Endodermal cell (in vitro differentiated cells): Measurements from ENCODE around the gene FAM168A. TPM values are rescaled to one million over a fixed set of nuclear protein-coding genes. Genes with fewer than 3 reads are reported as not detected.

Source experiments
- DNase-seq: peaks from one replicate; pipeline ENCODE4 v3.0.0-alpha.2; 2017
- H3K27ac ChIP-seq: 2 replicates; pipeline ENCODE4 v1.5.1; 2013; ENCODE audit warnings: mild to moderate bottlenecking, low read depth, low read length, moderate library complexity
- H3K27me3 ChIP-seq: 2 replicates; pipeline ENCODE4 v1.6.1; 2013; ENCODE audit warnings: mild to moderate bottlenecking, low read length, moderate library complexity; ENCODE audit not compliant: insufficient read depth, control insufficient read depth, poor library complexity, severe bottlenecking
- H3K36me3 ChIP-seq: 2 replicates; pipeline ENCODE4 v1.7.0; 2013; ENCODE audit warnings: mild to moderate bottlenecking, low read length, moderate library complexity; ENCODE audit not compliant: control insufficient read depth, insufficient read depth
- H3K4me1 ChIP-seq: one replicate; pipeline ENCODE4 v1.7.0; 2013; ENCODE audit warnings: low read length; ENCODE audit not compliant: control insufficient read depth, insufficient read depth
- H3K4me3 ChIP-seq: 2 replicates; pipeline ENCODE4 v1.5.1; 2013; ENCODE audit warnings: mild to moderate bottlenecking, low read length, moderate library complexity
- H3K9ac ChIP-seq: 2 replicates; pipeline ENCODE4 v1.6.1; 2013; ENCODE audit warnings: mild to moderate bottlenecking, low read length, moderate library complexity; ENCODE audit not compliant: poor library complexity, severe bottlenecking; ENCODE audit errors: extremely low read depth
- H3K9me3 ChIP-seq: 2 replicates; pipeline ENCODE4 v1.6.1; 2013; ENCODE audit warnings: mild to moderate bottlenecking, low read length, moderate library complexity; ENCODE audit not compliant: control insufficient read depth
- H3K27ac Mint-ChIP-seq: 2 replicates; pipeline ENCODE4 v1.8.0; 2020; ENCODE audit warnings: mixed read lengths
- H3K27me3 Mint-ChIP-seq: 2 replicates; pipeline ENCODE4 v1.8.0; 2021; ENCODE audit warnings: mild to moderate bottlenecking, mixed read lengths; ENCODE audit not compliant: insufficient read depth
- H3K36me3 Mint-ChIP-seq: 2 replicates; pipeline ENCODE4 v1.8.0; 2020; ENCODE audit warnings: low read depth, mixed read lengths
- H3K4me1 Mint-ChIP-seq: 2 replicates; pipeline ENCODE4 v1.8.0; 2020; ENCODE audit warnings: mixed read lengths
- H3K4me3 Mint-ChIP-seq: 2 replicates; pipeline ENCODE4 v1.8.0; 2020; ENCODE audit warnings: mild to moderate bottlenecking, moderate library complexity, mixed read lengths
- H3K9me3 Mint-ChIP-seq: 2 replicates; pipeline ENCODE4 v1.8.0; 2020; ENCODE audit warnings: mild to moderate bottlenecking, mixed read lengths
- WGBS, 2 experiments: methylation state at CpG; one replicate each; pipeline versions ENCODE4 v1.1.5 to v1.1.7; 2013; ENCODE audit warnings: missing lambda C conversion rate in 2 of 2, mixed read lengths in 1 of 2; ENCODE audit not compliant: insufficient coverage in 1 of 2, insufficient read length in 1 of 2; 5-methylcytosine and 5-hydroxymethylcytosine counted together
- total RNA-seq, 2 donors: library from RNA; stranded (reverse); fragmentation: NEBNext Ultra II Directional in 1 of 2; extraction: Animal tissue kit (Norgen Biotek cat#: 25700) in 1 of 2; gene quantifications; 2 replicates in 1 of 2; 3 replicates in 1 of 2; pipeline ENCODE4 v1.2.1, GENCODE V29; 2021
- TF ChIP-seq, protein P1 (sequence below): fragments of 200-600 bp; sonication (generic); conservative IDR thresholded peaks from 2 replicates; pipeline ENCODE4 v1.5.0; 2021; ENCODE audit warnings: antibody characterized with exemption, mild to moderate bottlenecking

Gene FAM168A
- total RNA-seq, 2 donors from 2014 or later, result 27.4 to 31.6 TPM

DNA sequence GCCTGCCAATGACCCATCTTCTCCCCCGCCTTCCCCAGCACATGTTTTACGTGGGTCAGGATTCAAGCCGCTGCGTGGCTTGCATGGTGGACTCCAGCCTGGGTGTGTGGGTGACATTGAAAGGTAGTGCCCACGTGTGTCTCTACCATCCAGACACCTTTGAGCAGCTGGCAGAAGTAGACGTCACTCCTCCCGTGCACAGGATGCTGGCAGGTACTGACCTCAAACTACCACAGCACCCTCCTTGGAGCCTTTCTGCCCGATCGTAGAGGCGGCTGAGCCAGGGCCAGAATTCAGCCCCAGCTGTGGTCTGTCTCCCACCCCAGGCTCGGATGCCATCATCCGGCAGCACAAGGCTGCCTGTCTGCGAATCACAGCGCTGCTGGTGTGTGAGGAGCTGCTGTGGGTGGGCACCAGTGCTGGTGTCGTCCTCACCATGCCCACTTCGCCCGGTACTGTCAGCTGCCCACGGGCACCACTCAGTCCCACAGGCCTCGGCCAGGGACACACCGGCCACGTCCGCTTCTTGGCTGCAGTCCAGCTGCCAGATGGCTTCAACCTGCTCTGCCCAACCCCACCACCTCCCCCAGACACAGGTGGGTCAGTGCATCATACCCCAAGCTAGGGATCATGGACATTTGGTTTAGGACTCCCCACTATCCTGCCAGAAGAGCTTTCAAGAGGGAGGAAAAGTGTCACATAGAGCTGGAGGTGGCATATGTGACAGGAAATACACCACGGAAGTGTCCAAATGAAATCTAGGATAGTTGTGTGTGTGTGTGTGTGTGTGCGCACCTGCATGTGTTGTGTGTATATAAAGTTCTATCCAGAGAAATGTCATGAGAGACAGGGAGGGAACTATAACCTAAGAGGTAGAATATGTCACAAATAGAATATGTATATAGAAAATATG lies 232.3 kb downstream of the FAM168A start:
- 92 to 97% methylated on average over 10 to 24 of the region's 24 CpGs for WGBS, 2 experiments
- Mint-ChIP-seq H3K36me3 (peaks cover 14% of the 10 kb centered on the region), H3K4me1 (no peaks in the 10 kb centered on the region), H3K4me3 (no peak overlapping the region), H3K9me3 (no peaks in the 10 kb centered on the region), H3K27me3 (peaks cover 4% of the 10 kb centered on the region), H3K27ac (no peak overlapping the region)
- Histone ChIP-seq H3K4me3 (no peak overlapping the region), H3K36me3 (peaks cover 41% of the 10 kb centered on the region), H3K27me3 (no peaks in the 10 kb centered on the region), H3K9me3 (no peaks in the 10 kb centered on the region), H3K4me1 (no peaks in the 10 kb centered on the region), H3K9ac (no peak overlapping the region), H3K27ac (no peak overlapping the region)
- TF ChIP-seq, protein P1, sequence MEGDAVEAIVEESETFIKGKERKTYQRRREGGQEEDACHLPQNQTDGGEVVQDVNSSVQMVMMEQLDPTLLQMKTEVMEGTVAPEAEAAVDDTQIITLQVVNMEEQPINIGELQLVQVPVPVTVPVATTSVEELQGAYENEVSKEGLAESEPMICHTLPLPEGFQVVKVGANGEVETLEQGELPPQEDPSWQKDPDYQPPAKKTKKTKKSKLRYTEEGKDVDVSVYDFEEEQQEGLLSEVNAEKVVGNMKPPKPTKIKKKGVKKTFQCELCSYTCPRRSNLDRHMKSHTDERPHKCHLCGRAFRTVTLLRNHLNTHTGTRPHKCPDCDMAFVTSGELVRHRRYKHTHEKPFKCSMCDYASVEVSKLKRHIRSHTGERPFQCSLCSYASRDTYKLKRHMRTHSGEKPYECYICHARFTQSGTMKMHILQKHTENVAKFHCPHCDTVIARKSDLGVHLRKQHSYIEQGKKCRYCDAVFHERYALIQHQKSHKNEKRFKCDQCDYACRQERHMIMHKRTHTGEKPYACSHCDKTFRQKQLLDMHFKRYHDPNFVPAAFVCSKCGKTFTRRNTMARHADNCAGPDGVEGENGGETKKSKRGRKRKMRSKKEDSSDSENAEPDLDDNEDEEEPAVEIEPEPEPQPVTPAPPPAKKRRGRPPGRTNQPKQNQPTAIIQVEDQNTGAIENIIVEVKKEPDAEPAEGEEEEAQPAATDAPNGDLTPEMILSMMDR, result no peak
- DNase-seq, result no peak

DNA sequence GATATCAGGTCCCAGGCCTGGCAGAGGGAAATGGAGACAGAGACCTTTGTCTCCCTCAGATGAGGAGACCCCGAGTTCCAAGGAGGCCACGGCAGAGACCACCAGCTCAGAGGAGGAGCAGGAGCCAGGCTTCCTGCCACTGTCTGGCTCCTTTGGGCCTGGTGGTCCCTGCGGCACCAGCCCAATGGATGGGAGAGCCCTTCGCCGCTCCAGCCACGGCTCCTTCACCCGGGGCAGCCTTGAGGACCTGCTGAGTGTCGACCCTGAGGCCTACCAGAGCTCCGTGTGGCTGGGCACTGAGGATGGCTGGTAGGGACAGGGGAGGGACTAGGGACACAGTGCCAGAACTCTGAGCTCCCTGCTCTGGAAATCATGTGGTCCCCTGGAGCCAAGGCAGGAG lies 234.8 kb downstream of the FAM168A start:
- Mint-ChIP-seq H3K36me3 (peaks cover 20% of the 10 kb centered on the region), H3K27ac (no peak overlapping the region), H3K27me3 (peaks cover 4% of the 10 kb centered on the region), H3K4me3 (no peak overlapping the region), H3K9me3 (no peaks in the 10 kb centered on the region), H3K4me1 (no peaks in the 10 kb centered on the region)
- TF ChIP-seq, protein P1, result no peak
- Histone ChIP-seq H3K9ac (no peak overlapping the region), H3K36me3 (peaks cover 45% of the 10 kb centered on the region), H3K9me3 (no peaks in the 10 kb centered on the region), H3K4me1 (no peaks in the 10 kb centered on the region), H3K27ac (no peak overlapping the region), H3K4me3 (no peak overlapping the region), H3K27me3 (no peaks in the 10 kb centered on the region)
- WGBS, 2 experiments, result 92% methylated on average over 6 to 9 of the region's 9 CpGs
- DNase-seq, result no peak

DNA sequence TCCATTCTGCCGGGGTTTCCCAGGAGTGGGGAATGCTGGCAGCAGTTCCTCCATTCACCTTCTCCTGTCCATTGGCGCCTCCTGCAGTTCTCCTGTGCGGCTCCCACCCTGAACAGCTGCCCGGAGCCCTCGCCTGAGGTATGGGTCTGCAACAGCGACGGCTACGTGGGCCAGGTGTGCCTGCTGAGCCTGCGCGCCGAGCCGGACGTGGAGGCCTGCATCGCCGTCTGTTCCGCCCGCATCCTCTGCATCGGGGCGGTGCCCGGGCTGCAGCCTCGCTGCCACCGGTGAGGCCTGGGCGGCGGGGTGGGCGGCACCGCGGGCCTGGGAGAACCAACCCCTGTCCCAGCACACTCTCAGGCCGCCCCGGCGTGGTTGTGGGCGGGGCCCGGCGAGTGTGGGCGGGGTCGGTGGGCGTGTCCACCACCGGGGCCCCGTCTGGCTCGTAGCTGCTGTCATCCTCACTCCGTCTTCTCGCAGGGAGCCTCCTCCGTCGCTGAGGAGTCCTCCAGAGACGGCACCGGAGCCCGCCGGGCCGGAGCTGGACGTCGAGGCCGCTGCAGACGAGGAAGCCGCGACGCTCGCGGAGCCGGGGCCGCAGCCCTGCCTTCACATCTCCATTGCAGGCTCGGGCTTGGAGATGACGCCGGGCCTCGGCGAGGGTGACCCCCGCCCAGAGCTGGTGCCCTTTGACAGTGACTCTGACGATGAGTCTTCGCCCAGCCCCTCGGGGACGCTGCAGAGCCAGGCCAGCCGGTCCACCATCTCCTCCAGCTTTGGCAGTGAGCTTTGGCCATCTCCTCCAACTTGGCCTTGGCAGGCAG lies 235.7 kb downstream of the FAM168A start:
- Histone ChIP-seq H3K9me3 (no peaks in the 10 kb centered on the region), H3K27ac (no peak overlapping the region), H3K27me3 (no peaks in the 10 kb centered on the region), H3K9ac (no peak overlapping the region), H3K36me3 (peaks cover 45% of the 10 kb centered on the region), H3K4me3 (no peak overlapping the region), H3K4me1 (no peaks in the 10 kb centered on the region)
- Mint-ChIP-seq H3K9me3 (no peaks in the 10 kb centered on the region), H3K4me3 (peak overlapping the region; percentile 42), H3K36me3 (peaks cover 20% of the 10 kb centered on the region), H3K4me1 (no peaks in the 10 kb centered on the region), H3K27ac (no peak overlapping the region), H3K27me3 (peaks cover 4% of the 10 kb centered on the region)
- peak; percentile 98 for DNase-seq
- 36 to 48% methylated on average over 21 to 70 of the region's 70 CpGs for WGBS, 2 experiments
- TF ChIP-seq, protein P1, result peak; percentile 62
